WTC11 (cell line): ENCODE measurements around the gene ERICH6B.

Source experiments
- MYBL2 ChIP-seq: sonication (generic); formaldehyde crosslinking; IDR thresholded peaks from 2 replicates; pipeline ENCODE4 v1.8.1; 2023; ENCODE audit warnings: mild to moderate bottlenecking, moderate library complexity, missing genetic modification reagents
- PREB ChIP-seq: sonication (generic); formaldehyde crosslinking; IDR thresholded peaks from 2 replicates; pipeline ENCODE4 v1.8.1; 2022; ENCODE audit warnings: mild to moderate bottlenecking, missing genetic modification reagents, moderate library complexity, borderline replicate concordance

- TF ChIP-seq PREB (CRISPR knock-in tag) (no peak), MYBL2 (no peak)
Observed at GRCh38 chr13:45540195-45540594, 75.3 kb downstream of the ERICH6B start.
